ENCODE data around the gene CCDC43. TPM values are rescaled to one million over a fixed set of nuclear protein-coding genes. Genes with fewer than 3 reads are reported as not detected.

Gene CCDC43
- total RNA-seq, 3 donors from 2014 or later (not counting 1 experiment from before 2014, with no cell fraction given): 20.2 to 26.9 (median 23.7) TPM

DNA sequence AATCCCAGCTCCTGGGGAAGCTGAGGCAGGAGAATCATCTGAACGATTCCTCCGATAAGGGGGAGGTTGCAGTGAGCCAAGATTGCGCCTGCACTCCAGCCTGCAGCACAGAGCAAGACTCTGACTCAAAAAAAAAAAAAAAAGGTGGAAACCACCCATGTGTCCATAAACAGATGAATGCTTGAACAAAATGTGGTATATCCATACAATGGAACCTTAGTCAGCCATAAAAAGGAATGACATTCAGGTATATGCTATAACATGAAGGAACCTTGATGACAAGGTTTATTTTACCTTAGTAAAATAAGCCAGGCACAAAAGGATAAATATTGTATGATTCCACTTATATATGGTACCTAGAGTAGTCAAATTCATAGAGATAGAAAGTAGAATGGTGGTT, 36.2 kb downstream of the CCDC43 start:
- H3K4me1 ChIP-seq (ENCODE audit: control insufficient read depth, insufficient read depth, low read length): peaks cover 12% of the 10 kb centered on the region
- H3K27ac ChIP-seq (ENCODE audit: low read length): no peak overlapping the region
- no peak for DNase-seq
- intact Hi-C loops (cut with micrococcal nuclease): no loop called here
- Mint-ChIP-seq H3K27me3 (ENCODE audit: low read depth in 2 of 2) (peaks cover 26 to 34% of the 10 kb centered on the region in 2 donors), H3K4me3 (no peak overlapping the region), H3K9me3 (no peaks in the 10 kb centered on the region), H3K4me1 (peaks cover 0 to 10% of the 10 kb centered on the region in 2 donors), H3K36me3 (no peaks in the 10 kb centered on the region), H3K27ac (no peak overlapping the region)
- H3K4me3 ChIP-seq (ENCODE audit: low read length): no peak overlapping the region
- H3K27me3 ChIP-seq (ENCODE audit: control insufficient read depth, insufficient read depth, low read length): peaks cover 21% of the 10 kb centered on the region
- 92% methylated on average over 3 of the region's 3 CpGs for WGBS (ENCODE audit: insufficient coverage)
- H3K36me3 ChIP-seq (ENCODE audit: control insufficient read depth, insufficient read depth, low read length): no peaks in the 10 kb centered on the region
- TF ChIP-seq, protein P1, sequence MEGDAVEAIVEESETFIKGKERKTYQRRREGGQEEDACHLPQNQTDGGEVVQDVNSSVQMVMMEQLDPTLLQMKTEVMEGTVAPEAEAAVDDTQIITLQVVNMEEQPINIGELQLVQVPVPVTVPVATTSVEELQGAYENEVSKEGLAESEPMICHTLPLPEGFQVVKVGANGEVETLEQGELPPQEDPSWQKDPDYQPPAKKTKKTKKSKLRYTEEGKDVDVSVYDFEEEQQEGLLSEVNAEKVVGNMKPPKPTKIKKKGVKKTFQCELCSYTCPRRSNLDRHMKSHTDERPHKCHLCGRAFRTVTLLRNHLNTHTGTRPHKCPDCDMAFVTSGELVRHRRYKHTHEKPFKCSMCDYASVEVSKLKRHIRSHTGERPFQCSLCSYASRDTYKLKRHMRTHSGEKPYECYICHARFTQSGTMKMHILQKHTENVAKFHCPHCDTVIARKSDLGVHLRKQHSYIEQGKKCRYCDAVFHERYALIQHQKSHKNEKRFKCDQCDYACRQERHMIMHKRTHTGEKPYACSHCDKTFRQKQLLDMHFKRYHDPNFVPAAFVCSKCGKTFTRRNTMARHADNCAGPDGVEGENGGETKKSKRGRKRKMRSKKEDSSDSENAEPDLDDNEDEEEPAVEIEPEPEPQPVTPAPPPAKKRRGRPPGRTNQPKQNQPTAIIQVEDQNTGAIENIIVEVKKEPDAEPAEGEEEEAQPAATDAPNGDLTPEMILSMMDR (IDR thresholded peaks at IDR 0.05): no peak
- H3K9me3 ChIP-seq (ENCODE audit: control insufficient read depth, insufficient read depth, low read length): no peaks in the 10 kb centered on the region
- ATAC-seq: no peak

DNA sequence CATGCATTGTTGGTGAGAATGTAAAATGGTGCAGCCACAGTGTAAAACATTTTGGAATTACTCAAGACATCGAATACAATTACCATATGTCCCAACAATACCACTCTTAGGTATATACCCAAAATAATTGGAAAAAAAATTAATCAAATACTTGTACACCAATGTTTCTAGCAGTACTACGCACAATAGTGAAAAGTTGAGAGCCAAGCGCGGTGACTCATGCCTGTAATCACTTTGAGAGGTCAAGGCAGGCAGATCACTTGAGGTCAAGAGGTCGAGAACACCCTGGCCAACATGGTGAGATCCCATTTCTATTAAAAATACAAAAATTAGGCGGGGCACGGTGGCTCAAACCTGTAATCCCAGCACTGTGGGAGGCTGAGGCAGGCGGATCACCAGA, 36.8 kb downstream of the CCDC43 start:
- H3K36me3 Mint-ChIP-seq: no peaks in the 10 kb centered on the region
- DNase-seq: no peak
- 82% methylated on average over 8 of the region's 8 CpGs for WGBS (ENCODE audit: insufficient coverage)
- TF ChIP-seq, protein P1 (IDR thresholded peaks at IDR 0.05): no peak
- Histone ChIP-seq H3K4me1 (ENCODE audit: control insufficient read depth, insufficient read depth, low read length) (peaks cover 12% of the 10 kb centered on the region), H3K36me3 (ENCODE audit: control insufficient read depth, insufficient read depth, low read length) (no peaks in the 10 kb centered on the region), H3K27me3 (ENCODE audit: control insufficient read depth, insufficient read depth, low read length) (peaks cover 19% of the 10 kb centered on the region), H3K4me3 (ENCODE audit: low read length) (no peak overlapping the region), H3K9me3 (ENCODE audit: control insufficient read depth, insufficient read depth, low read length) (no peaks in the 10 kb centered on the region), H3K27ac (ENCODE audit: low read length) (no peak overlapping the region)
- H3K9me3 Mint-ChIP-seq: no peaks in the 10 kb centered on the region
- H3K4me1 Mint-ChIP-seq: peaks cover 0 to 10% of the 10 kb centered on the region in 2 donors
- no peak overlapping the region for H3K4me3 Mint-ChIP-seq
- no peak for ATAC-seq
- no peak overlapping the region for H3K27ac Mint-ChIP-seq
- H3K27me3 Mint-ChIP-seq (ENCODE audit: low read depth in 2 of 2): peaks cover 28 to 36% of the 10 kb centered on the region in 2 donors
- intact Hi-C loops (cut with micrococcal nuclease): no loop called here

DNA sequence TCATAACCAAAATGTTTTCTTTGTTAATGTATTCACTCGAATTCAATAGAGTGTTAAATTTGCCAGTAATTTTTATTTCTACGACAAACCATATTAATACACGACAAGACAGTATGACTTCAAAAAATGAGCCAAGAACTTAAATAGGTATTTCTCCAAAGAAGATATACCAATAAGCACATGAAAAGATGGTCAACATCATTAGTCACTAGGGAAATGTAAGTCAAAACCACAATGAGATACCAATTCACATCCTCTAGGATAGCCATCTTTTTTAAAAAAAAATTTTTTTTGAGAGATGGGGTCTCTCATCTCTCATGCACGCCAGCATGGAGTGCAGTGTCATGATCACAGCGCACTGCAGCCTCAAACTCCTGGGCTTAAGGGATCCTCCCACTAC, 38.3 kb downstream of the CCDC43 start:
- H3K27ac ChIP-seq (ENCODE audit: low read length): no peak overlapping the region
- no peak for DNase-seq
- no peak overlapping the region for H3K4me3 ChIP-seq (ENCODE audit: low read length)
- Mint-ChIP-seq H3K27me3 (ENCODE audit: low read depth in 2 of 2) (peaks cover 24 to 36% of the 10 kb centered on the region in 2 donors), H3K27ac (no peak overlapping the region), H3K9me3 (no peaks in the 10 kb centered on the region), H3K4me1 (no peaks in the 10 kb centered on the region), H3K4me3 (no peak overlapping the region), H3K36me3 (no peaks in the 10 kb centered on the region)
- H3K9me3 ChIP-seq (ENCODE audit: control insufficient read depth, insufficient read depth, low read length): no peaks in the 10 kb centered on the region
- TF ChIP-seq, protein P1 (IDR thresholded peaks at IDR 0.05): no peak
- H3K27me3 ChIP-seq (ENCODE audit: control insufficient read depth, insufficient read depth, low read length): peaks cover 11% of the 10 kb centered on the region
- WGBS (ENCODE audit: insufficient coverage): 79% methylated on average over 5 of the region's 5 CpGs
- intact Hi-C loops (cut with micrococcal nuclease): no loop called here
- no peak for ATAC-seq
- no peaks in the 10 kb centered on the region for H3K36me3 ChIP-seq (ENCODE audit: control insufficient read depth, insufficient read depth, low read length)
- H3K4me1 ChIP-seq (ENCODE audit: control insufficient read depth, insufficient read depth, low read length): peaks cover 4% of the 10 kb centered on the region

DNA sequence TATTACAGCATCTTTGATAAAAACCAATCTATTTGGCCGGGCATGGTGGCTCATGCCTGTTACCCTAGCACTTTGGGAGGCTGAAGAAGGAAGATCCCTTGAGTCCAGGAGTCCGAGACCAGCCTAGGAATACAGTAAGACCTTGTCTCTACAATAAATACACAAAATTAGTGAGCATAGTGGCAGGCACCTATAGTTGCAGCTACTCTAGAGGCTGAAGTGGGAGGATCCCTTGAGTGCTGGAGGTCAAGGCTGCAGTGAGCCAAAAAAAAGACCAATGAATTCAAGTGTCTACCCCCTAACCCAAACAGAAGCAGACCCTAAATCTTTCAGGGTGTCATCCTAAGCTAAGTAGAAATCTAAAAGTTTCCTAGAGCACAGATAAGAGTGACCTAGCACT, 40.6 kb downstream of the CCDC43 start:
- ATAC-seq (no peak), DNase-seq (no peak)
- H3K27me3 Mint-ChIP-seq (ENCODE audit: low read depth in 2 of 2): peaks cover 15 to 34% of the 10 kb centered on the region in 2 donors
- H3K27ac Mint-ChIP-seq: no peak overlapping the region
- no peaks in the 10 kb centered on the region for H3K36me3 Mint-ChIP-seq
- intact Hi-C loops (cut with micrococcal nuclease): no loop called here
- no peaks in the 10 kb centered on the region for H3K9me3 ChIP-seq (ENCODE audit: control insufficient read depth, insufficient read depth, low read length)
- no peak overlapping the region for H3K4me3 Mint-ChIP-seq
- H3K4me3 ChIP-seq (ENCODE audit: low read length): no peak overlapping the region
- no peaks in the 10 kb centered on the region for H3K9me3 Mint-ChIP-seq
- H3K4me1 ChIP-seq (ENCODE audit: control insufficient read depth, insufficient read depth, low read length): no peaks in the 10 kb centered on the region
- H3K4me1 Mint-ChIP-seq: no peaks in the 10 kb centered on the region
- no peaks in the 10 kb centered on the region for H3K27me3 ChIP-seq (ENCODE audit: control insufficient read depth, insufficient read depth, low read length)
- no peak overlapping the region for H3K27ac ChIP-seq (ENCODE audit: low read length)
- 63% methylated on average over 2 of the region's 2 CpGs for WGBS (ENCODE audit: insufficient coverage)
- TF ChIP-seq, protein P1 (IDR thresholded peaks at IDR 0.05): no peak
- H3K36me3 ChIP-seq (ENCODE audit: control insufficient read depth, insufficient read depth, low read length): no peaks in the 10 kb centered on the region
